Naive thymus-derived CD4-positive, alpha-beta T cell (primary cell): Measurements from ENCODE around the gene GOLGA8K. TPM values are rescaled to one million over a fixed set of nuclear protein-coding genes. Genes with fewer than 3 reads are reported as not detected.
"Not testable (repeated sequence)": the region's sequence is repeated elsewhere in the genome, so short reads cannot be mapped to it uniquely, and the experiment has no call there.

Experiments
- ATAC-seq: fragments of 150-1000 bp; cut with Tn5 transposase; 2 replicates; pipeline ENCODE4 v1.10.0; 2021; ENCODE audit warnings: mild to moderate bottlenecking, moderate library complexity
- CTCF ChIA-PET: fragments of 350-600 bp; sonication (Branson Sonifier 250); formaldehyde crosslinking; loops from one replicate; lab custom pipeline; 2021; ENCODE audit warnings: antibody characterized with exemption; lab: Charles Lee
- POLR2A ChIA-PET: fragments of 350-600 bp; sonication (Branson Sonifier 250); formaldehyde crosslinking; loops from one replicate; lab custom pipeline; 2021; ENCODE audit warnings: antibody characterized with exemption, inconsistent platforms; lab: Charles Lee
- DNase-seq, 9 donors: peaks; one replicate each; pipeline versions ENCODE4 v3.0.0 to v3.0.0-alpha.2; 2020 to 2022; ENCODE audit warnings: mixed read lengths in 1 of 9
- H3K27ac ChIP-seq: one replicate; pipeline ENCODE4 v1.7.0; 2013; ENCODE audit warnings: mild to moderate bottlenecking, low read depth, low read length, moderate library complexity
- H3K27me3 ChIP-seq, 2 donors: one replicate each; pipeline ENCODE4 v1.7.0; 2013; ENCODE audit warnings: low read length in 2 of 2, mild to moderate bottlenecking in 2 of 2, moderate library complexity in 2 of 2; ENCODE audit not compliant: control insufficient read depth in 2 of 2, insufficient read depth in 2 of 2
- H3K36me3 ChIP-seq, 3 experiments: 1 replicate in 2 of 3; 2 replicates in 1 of 3; pipeline ENCODE4 v1.7.0; 2013; ENCODE audit warnings: low read length in 3 of 3, mild to moderate bottlenecking in 3 of 3, moderate library complexity in 1 of 3; ENCODE audit not compliant: insufficient read depth in 3 of 3, control insufficient read depth in 2 of 3
- H3K4me1 ChIP-seq, 2 donors: one replicate each; pipeline ENCODE4 v1.7.0; 2013; ENCODE audit warnings: low read length in 2 of 2, mild to moderate bottlenecking in 2 of 2, moderate library complexity in 1 of 2; ENCODE audit not compliant: control insufficient read depth in 2 of 2, insufficient read depth in 2 of 2
- H3K4me3 ChIP-seq: 2 replicates; pipeline ENCODE4 v1.7.0; 2013; ENCODE audit warnings: mild to moderate bottlenecking, low read length
- H3K9me3 ChIP-seq, 3 experiments: 1 replicate in 2 of 3; 2 replicates in 1 of 3; pipeline ENCODE4 v1.7.0; 2013; ENCODE audit warnings: low read length in 3 of 3; ENCODE audit not compliant: control insufficient read depth in 2 of 3
- H3K27ac Mint-ChIP-seq, 9 donors: one replicate each; pipeline ENCODE4 v1.8.0; 2020 to 2022; ENCODE audit warnings: mixed read lengths in 9 of 9, mild to moderate bottlenecking in 8 of 9, moderate library complexity in 5 of 9, inconsistent platforms in 2 of 9
- H3K27me3 Mint-ChIP-seq, 5 donors: one replicate each; pipeline ENCODE4 v1.8.0; 2021 to 2022; ENCODE audit warnings: mixed read lengths in 5 of 5, mild to moderate bottlenecking in 1 of 5
- H3K36me3 Mint-ChIP-seq, 5 donors: one replicate each; pipeline ENCODE4 v1.8.0; 2020 to 2022; ENCODE audit warnings: mixed read lengths in 5 of 5, mild to moderate bottlenecking in 3 of 5, inconsistent platforms in 1 of 5
- H3K4me1 Mint-ChIP-seq, 7 donors: one replicate each; pipeline ENCODE4 v1.8.0; 2020 to 2022; ENCODE audit warnings: mixed read lengths in 7 of 7, mild to moderate bottlenecking in 3 of 7, inconsistent platforms in 1 of 7
- H3K4me3 Mint-ChIP-seq, 10 donors: one replicate each; pipeline ENCODE4 v1.8.0; 2020 to 2022; ENCODE audit warnings: mild to moderate bottlenecking in 10 of 10, mixed read lengths in 10 of 10, moderate library complexity in 6 of 10, inconsistent platforms in 2 of 10
- H3K9me3 Mint-ChIP-seq, 11 donors: one replicate each; pipeline ENCODE4 v1.8.0; 2020 to 2022; ENCODE audit warnings: mixed read lengths in 11 of 11, mild to moderate bottlenecking in 4 of 11, inconsistent platforms in 1 of 11, moderate library complexity in 1 of 11
- intact Hi-C, 2 donors: fragments of 100-400 bp; cut with micrococcal nuclease; formaldehyde crosslinking; loops; one replicate each; pipeline ENCODE4 v1.15.1; 2023
- polyA plus RNA-seq, 2 donors: library from polyadenylated mRNA; unstranded; fragments of 300-500 nt; fragmentation: Illumina TruSeq; gene quantifications; one replicate each; pipeline ENCODE4 v1.2.3, GENCODE V29; 2021
- total RNA-seq, 6 experiments: library from RNA in 5 of 6; stranded (reverse) in 5 of 6; gene quantifications; 1 replicate in 5 of 6; 2 replicates in 1 of 6; pipeline ENCODE4 v1.2.3 and lab custom pipeline; 2021 to 2026

Gene GOLGA8K
- total and polyA plus RNA-seq, 7 experiments from 2014 or later: 0.36 to 1.5 (median 1.2) TPM; not detected in 2

GRCh38 chr15:32356909-32357308, 46.2 kb downstream of the GOLGA8K start:
- H3K4me1 ChIP-seq, H3K36me3 ChIP-seq, H3K9me3 ChIP-seq, H3K4me3 ChIP-seq, DNase-seq, H3K9me3 Mint-ChIP-seq, CTCF ChIA-PET, ATAC-seq, H3K4me3 Mint-ChIP-seq, H3K27ac ChIP-seq, H3K27me3 ChIP-seq, H3K4me1 Mint-ChIP-seq, H3K36me3 Mint-ChIP-seq, H3K27me3 Mint-ChIP-seq, H3K27ac Mint-ChIP-seq, intact Hi-C loops, POLR2A ChIA-PET: not testable (repeated sequence)

- CTCF ChIA-PET, H3K27ac Mint-ChIP-seq, intact Hi-C loops, POLR2A ChIA-PET, H3K9me3 Mint-ChIP-seq, H3K36me3 Mint-ChIP-seq, H3K4me1 Mint-ChIP-seq, H3K4me3 Mint-ChIP-seq, H3K27me3 ChIP-seq, DNase-seq, H3K36me3 ChIP-seq, H3K9me3 ChIP-seq, H3K27ac ChIP-seq, H3K4me3 ChIP-seq, H3K4me1 ChIP-seq, H3K27me3 Mint-ChIP-seq: not testable (repeated sequence)
- ATAC-seq: peak; percentile 20
These were observed 50.3 kb downstream of the GOLGA8K start for GRCh38 chr15:32352748-32353147.

GRCh38 chr15:32350563-32351220, 52.4 kb downstream of the GOLGA8K start:
- H3K4me3 Mint-ChIP-seq, H3K27me3 ChIP-seq, ATAC-seq, CTCF ChIA-PET, H3K27ac ChIP-seq, H3K4me3 ChIP-seq, H3K9me3 Mint-ChIP-seq, H3K27me3 Mint-ChIP-seq, H3K36me3 ChIP-seq, H3K4me1 ChIP-seq, H3K4me1 Mint-ChIP-seq, POLR2A ChIA-PET, H3K36me3 Mint-ChIP-seq, H3K9me3 ChIP-seq, DNase-seq, H3K27ac Mint-ChIP-seq, intact Hi-C loops: not testable (repeated sequence)

GRCh38 chr15:32347037-32347436, 56.1 kb downstream of the GOLGA8K start:
- peak overlapping the region in 1 of 10 donors; percentile 35 for H3K4me3 Mint-ChIP-seq
- H3K4me1 Mint-ChIP-seq, H3K36me3 ChIP-seq, intact Hi-C loops, H3K27ac Mint-ChIP-seq, H3K9me3 ChIP-seq, CTCF ChIA-PET, H3K4me1 ChIP-seq, H3K27me3 ChIP-seq, H3K4me3 ChIP-seq, H3K9me3 Mint-ChIP-seq, H3K27ac ChIP-seq, POLR2A ChIA-PET, H3K36me3 Mint-ChIP-seq, DNase-seq, H3K27me3 Mint-ChIP-seq: not testable (repeated sequence)
- ATAC-seq: peak; percentile 16

GRCh38 chr15:32345978-32346547, 57.0 kb downstream of the GOLGA8K start:
- H3K9me3 ChIP-seq, H3K4me1 Mint-ChIP-seq, CTCF ChIA-PET, H3K36me3 ChIP-seq, H3K9me3 Mint-ChIP-seq, DNase-seq, H3K27me3 ChIP-seq, H3K27ac ChIP-seq, H3K27ac Mint-ChIP-seq, H3K36me3 Mint-ChIP-seq, POLR2A ChIA-PET, H3K4me1 ChIP-seq, H3K4me3 ChIP-seq, H3K27me3 Mint-ChIP-seq, intact Hi-C loops: not testable (repeated sequence)
- H3K4me3 Mint-ChIP-seq: peak overlapping the region in 3 of 10 donors; percentile 35 to 55 (median 47)
- ATAC-seq: peak; percentile 76

GRCh38 chr15:32343921-32344320, 59.2 kb downstream of the GOLGA8K start:
- H3K4me1 ChIP-seq, H3K27me3 ChIP-seq, H3K9me3 ChIP-seq, H3K36me3 ChIP-seq, H3K27ac ChIP-seq, POLR2A ChIA-PET, H3K4me1 Mint-ChIP-seq, H3K27ac Mint-ChIP-seq, DNase-seq, ATAC-seq, H3K36me3 Mint-ChIP-seq, H3K9me3 Mint-ChIP-seq, CTCF ChIA-PET, intact Hi-C loops, H3K4me3 ChIP-seq: not testable (repeated sequence)
- Mint-ChIP-seq H3K4me3 (peak overlapping the region in 4 of 10 donors; percentile 37 to 52 (median 46)), H3K27me3 (peaks cover 0 to 10% (median 0%) of the 10 kb centered on the region in 5 donors)
